ENCODE results near the gene WNT9B. TPM values are rescaled to one million over a fixed set of nuclear protein-coding genes. Genes with fewer than 3 reads are reported as not detected.

WNT9B gene
- total and polyA plus RNA-seq, 2 of the 13 experiments (the other 11 are each of a cell fraction or from before 2014, with no cell fraction given), result not detected

GRCh38 chr17:46866325-46866724 lies 14.9 kb downstream of the WNT9B start (continued):
- TF ChIP-seq, protein P1, sequence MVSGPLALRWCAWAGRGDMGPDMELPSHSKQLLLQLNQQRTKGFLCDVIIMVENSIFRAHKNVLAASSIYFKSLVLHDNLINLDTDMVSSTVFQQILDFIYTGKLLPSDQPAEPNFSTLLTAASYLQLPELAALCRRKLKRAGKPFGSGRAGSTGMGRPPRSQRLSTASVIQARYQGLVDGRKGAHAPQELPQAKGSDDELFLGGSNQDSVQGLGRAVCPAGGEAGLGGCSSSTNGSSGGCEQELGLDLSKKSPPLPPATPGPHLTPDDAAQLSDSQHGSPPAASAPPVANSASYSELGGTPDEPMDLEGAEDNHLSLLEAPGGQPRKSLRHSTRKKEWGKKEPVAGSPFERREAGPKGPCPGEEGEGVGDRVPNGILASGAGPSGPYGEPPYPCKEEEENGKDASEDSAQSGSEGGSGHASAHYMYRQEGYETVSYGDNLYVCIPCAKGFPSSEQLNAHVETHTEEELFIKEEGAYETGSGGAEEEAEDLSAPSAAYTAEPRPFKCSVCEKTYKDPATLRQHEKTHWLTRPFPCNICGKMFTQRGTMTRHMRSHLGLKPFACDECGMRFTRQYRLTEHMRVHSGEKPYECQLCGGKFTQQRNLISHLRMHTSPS (CRISPR knock-in tag; IDR thresholded peaks at IDR 0.05; ENCODE audit: low read depth), result peak; percentile 39; the same call in 1 of the 2 replicates
- peak; percentile 20; the same call in 1 of the 2 replicates for TF ChIP-seq SALL1 (CRISPR knock-in tag; IDR thresholded peaks at IDR 0.05)
- TF ChIP-seq RARA (CRISPR knock-in tag; IDR thresholded peaks at IDR 0.05), result no peak
- no peak for TF ChIP-seq TERF1 (CRISPR knock-in tag; IDR thresholded peaks at IDR 0.05)
- TF ChIP-seq PAXIP1 (CRISPR knock-in tag; conservative IDR thresholded peaks at IDR 0.05), result peak; percentile 47; the same call in 1 of the 2 replicates
- TF ChIP-seq ZNF776 (CRISPR knock-in tag; IDR thresholded peaks at IDR 0.05), result no peak
- TF ChIP-seq, protein P2, sequence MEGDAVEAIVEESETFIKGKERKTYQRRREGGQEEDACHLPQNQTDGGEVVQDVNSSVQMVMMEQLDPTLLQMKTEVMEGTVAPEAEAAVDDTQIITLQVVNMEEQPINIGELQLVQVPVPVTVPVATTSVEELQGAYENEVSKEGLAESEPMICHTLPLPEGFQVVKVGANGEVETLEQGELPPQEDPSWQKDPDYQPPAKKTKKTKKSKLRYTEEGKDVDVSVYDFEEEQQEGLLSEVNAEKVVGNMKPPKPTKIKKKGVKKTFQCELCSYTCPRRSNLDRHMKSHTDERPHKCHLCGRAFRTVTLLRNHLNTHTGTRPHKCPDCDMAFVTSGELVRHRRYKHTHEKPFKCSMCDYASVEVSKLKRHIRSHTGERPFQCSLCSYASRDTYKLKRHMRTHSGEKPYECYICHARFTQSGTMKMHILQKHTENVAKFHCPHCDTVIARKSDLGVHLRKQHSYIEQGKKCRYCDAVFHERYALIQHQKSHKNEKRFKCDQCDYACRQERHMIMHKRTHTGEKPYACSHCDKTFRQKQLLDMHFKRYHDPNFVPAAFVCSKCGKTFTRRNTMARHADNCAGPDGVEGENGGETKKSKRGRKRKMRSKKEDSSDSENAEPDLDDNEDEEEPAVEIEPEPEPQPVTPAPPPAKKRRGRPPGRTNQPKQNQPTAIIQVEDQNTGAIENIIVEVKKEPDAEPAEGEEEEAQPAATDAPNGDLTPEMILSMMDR (CRISPR knock-in tag; IDR thresholded peaks at IDR 0.05), result no peak
- TF ChIP-seq, protein P3, sequence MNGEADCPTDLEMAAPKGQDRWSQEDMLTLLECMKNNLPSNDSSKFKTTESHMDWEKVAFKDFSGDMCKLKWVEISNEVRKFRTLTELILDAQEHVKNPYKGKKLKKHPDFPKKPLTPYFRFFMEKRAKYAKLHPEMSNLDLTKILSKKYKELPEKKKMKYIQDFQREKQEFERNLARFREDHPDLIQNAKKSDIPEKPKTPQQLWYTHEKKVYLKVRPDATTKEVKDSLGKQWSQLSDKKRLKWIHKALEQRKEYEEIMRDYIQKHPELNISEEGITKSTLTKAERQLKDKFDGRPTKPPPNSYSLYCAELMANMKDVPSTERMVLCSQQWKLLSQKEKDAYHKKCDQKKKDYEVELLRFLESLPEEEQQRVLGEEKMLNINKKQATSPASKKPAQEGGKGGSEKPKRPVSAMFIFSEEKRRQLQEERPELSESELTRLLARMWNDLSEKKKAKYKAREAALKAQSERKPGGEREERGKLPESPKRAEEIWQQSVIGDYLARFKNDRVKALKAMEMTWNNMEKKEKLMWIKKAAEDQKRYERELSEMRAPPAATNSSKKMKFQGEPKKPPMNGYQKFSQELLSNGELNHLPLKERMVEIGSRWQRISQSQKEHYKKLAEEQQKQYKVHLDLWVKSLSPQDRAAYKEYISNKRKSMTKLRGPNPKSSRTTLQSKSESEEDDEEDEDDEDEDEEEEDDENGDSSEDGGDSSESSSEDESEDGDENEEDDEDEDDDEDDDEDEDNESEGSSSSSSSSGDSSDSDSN (CRISPR knock-in tag; IDR thresholded peaks at IDR 0.05), result no peak
- TF ChIP-seq, protein P4, sequence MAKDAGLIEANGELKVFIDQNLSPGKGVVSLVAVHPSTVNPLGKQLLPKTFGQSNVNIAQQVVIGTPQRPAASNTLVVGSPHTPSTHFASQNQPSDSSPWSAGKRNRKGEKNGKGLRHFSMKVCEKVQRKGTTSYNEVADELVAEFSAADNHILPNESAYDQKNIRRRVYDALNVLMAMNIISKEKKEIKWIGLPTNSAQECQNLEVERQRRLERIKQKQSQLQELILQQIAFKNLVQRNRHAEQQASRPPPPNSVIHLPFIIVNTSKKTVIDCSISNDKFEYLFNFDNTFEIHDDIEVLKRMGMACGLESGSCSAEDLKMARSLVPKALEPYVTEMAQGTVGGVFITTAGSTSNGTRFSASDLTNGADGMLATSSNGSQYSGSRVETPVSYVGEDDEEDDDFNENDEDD (CRISPR knock-in tag; IDR thresholded peaks at IDR 0.05; ENCODE audit: borderline replicate concordance), result no peak
- TF ChIP-seq CBX5 (CRISPR knock-in tag; IDR thresholded peaks at IDR 0.05; ENCODE audit: borderline replicate concordance), result no peak
- TF ChIP-seq BRCA1 (CRISPR knock-in tag; IDR thresholded peaks at IDR 0.05), result no peak
- no peak for TF ChIP-seq SNRNP70 (IDR thresholded peaks at IDR 0.05; ENCODE audit: low read depth, low read length)
- TF ChIP-seq TBX3 (IDR thresholded peaks at IDR 0.05; ENCODE audit: borderline replicate concordance), result no peak
- no peak for TF ChIP-seq ADNP (CRISPR knock-in tag; IDR thresholded peaks at IDR 0.05)
- TF ChIP-seq ZNF292 (CRISPR knock-in tag; IDR thresholded peaks at IDR 0.05; ENCODE audit: borderline replicate concordance, low read depth), result 0 out of 2 replicates have a peak, but pooled peaks have one; percentile 52
- no peak for TF ChIP-seq HNRNPH1 (optimal IDR thresholded peaks at IDR 0.05; ENCODE audit: low read depth, low read length)
